ENCODE data around the gene IGFBP6.
"Not testable (repeated sequence)": the region's sequence is repeated elsewhere in the genome, so short reads cannot be mapped to it uniquely, and the experiment has no call there.

Gene IGFBP6

GRCh38 chr12:53079226-53080117 is 18.0 kb upstream of the IGFBP6 start, which contains the start of gene SPRYD3:
SPRYD3 (minus strand) TSS chr12:53079390; CDS start chr12:53079333, 57 bp downstream.
- peaks cover 2% of the 10 kb centered on the region for H3K36me3 ChIP-seq (ENCODE audit: control insufficient read depth, insufficient read depth, low read length)
- H3K9me3 ChIP-seq (ENCODE audit: control insufficient read depth, insufficient read depth, low read length): no peaks in the 10 kb centered on the region

GRCh38 chr12:53082637-53083175 is 14.8 kb upstream of the IGFBP6 start:
- Histone ChIP-seq H3K4me3 (ENCODE audit: low read depth, low read length) (no peak overlapping the region), H3K9me3 (ENCODE audit: control insufficient read depth, insufficient read depth, low read length) (no peaks in the 10 kb centered on the region), H3K27me3 (ENCODE audit: control insufficient read depth, insufficient read depth, low read length) (peaks cover 13% of the 10 kb centered on the region), H3K4me1 (ENCODE audit: control insufficient read depth, insufficient read depth, low read length) (no peaks in the 10 kb centered on the region), H3K9ac (ENCODE audit: low read depth, low read length) (no peak overlapping the region), H3K36me3 (ENCODE audit: control insufficient read depth, insufficient read depth, low read length) (no peaks in the 10 kb centered on the region)

More at GRCh38 chr12:53079226-53080117, 18.0 kb upstream of the IGFBP6 start, which contains the start of gene SPRYD3:
- H3K27me3 ChIP-seq (ENCODE audit: control insufficient read depth, insufficient read depth, low read length): peaks cover 13% of the 10 kb centered on the region
- peak within 1 kb of the TSS; percentile 61 for H3K4me3 ChIP-seq (ENCODE audit: low read depth, low read length)
- peak within 1 kb of the TSS; percentile 63 for H3K9ac ChIP-seq (ENCODE audit: low read depth, low read length)
- no peaks in the 10 kb centered on the region for H3K4me1 ChIP-seq (ENCODE audit: control insufficient read depth, insufficient read depth, low read length)

GRCh38 chr12:53086361-53086760 is 11.1 kb upstream of the IGFBP6 start:
- Histone ChIP-seq H3K9ac (ENCODE audit: low read depth, low read length) (no peak overlapping the region), H3K36me3 (ENCODE audit: control insufficient read depth, insufficient read depth, low read length) (no peaks in the 10 kb centered on the region), H3K4me1 (ENCODE audit: control insufficient read depth, insufficient read depth, low read length) (no peaks in the 10 kb centered on the region), H3K4me3 (ENCODE audit: low read depth, low read length) (no peak overlapping the region), H3K27me3 (ENCODE audit: control insufficient read depth, insufficient read depth, low read length) (peaks cover 5% of the 10 kb centered on the region), H3K9me3 (ENCODE audit: control insufficient read depth, insufficient read depth, low read length) (no peaks in the 10 kb centered on the region)

- Histone ChIP-seq H3K9ac (ENCODE audit: low read depth, low read length) (no peak overlapping the region), H3K4me1 (ENCODE audit: control insufficient read depth, insufficient read depth, low read length) (peaks cover 4% of the 10 kb centered on the region), H3K4me3 (ENCODE audit: low read depth, low read length) (no peak overlapping the region), H3K27me3 (ENCODE audit: control insufficient read depth, insufficient read depth, low read length) (peaks cover 14% of the 10 kb centered on the region), H3K9me3 (ENCODE audit: control insufficient read depth, insufficient read depth, low read length) (no peaks in the 10 kb centered on the region), H3K36me3 (ENCODE audit: control insufficient read depth, insufficient read depth, low read length) (no peaks in the 10 kb centered on the region)
Observed at GRCh38 chr12:53090105-53090504, 7.4 kb upstream of the IGFBP6 start.

- H3K4me1 ChIP-seq (ENCODE audit: control insufficient read depth, insufficient read depth, low read length): peaks cover 4% of the 10 kb centered on the region
- no peaks in the 10 kb centered on the region for H3K36me3 ChIP-seq (ENCODE audit: control insufficient read depth, insufficient read depth, low read length)
Observed at GRCh38 chr12:53090554-53090953, 6.9 kb upstream of the IGFBP6 start.

GRCh38 chr12:53091756-53092155 is 5.7 kb upstream of the IGFBP6 start:
- Histone ChIP-seq H3K4me3 (ENCODE audit: low read depth, low read length) (no peak overlapping the region), H3K9ac (ENCODE audit: low read depth, low read length) (no peak overlapping the region), H3K9me3 (ENCODE audit: control insufficient read depth, insufficient read depth, low read length) (no peaks in the 10 kb centered on the region), H3K4me1 (ENCODE audit: control insufficient read depth, insufficient read depth, low read length) (peaks cover 7% of the 10 kb centered on the region), H3K36me3 (ENCODE audit: control insufficient read depth, insufficient read depth, low read length) (no peaks in the 10 kb centered on the region), H3K27me3 (ENCODE audit: control insufficient read depth, insufficient read depth, low read length) (peaks cover 25% of the 10 kb centered on the region)

More at GRCh38 chr12:53090554-53090953, 6.9 kb upstream of the IGFBP6 start:
- H3K4me3 ChIP-seq (ENCODE audit: low read depth, low read length): no peak overlapping the region
- H3K9me3 ChIP-seq (ENCODE audit: control insufficient read depth, insufficient read depth, low read length): no peaks in the 10 kb centered on the region
- H3K27me3 ChIP-seq (ENCODE audit: control insufficient read depth, insufficient read depth, low read length): peaks cover 14% of the 10 kb centered on the region
- H3K9ac ChIP-seq (ENCODE audit: low read depth, low read length): no peak overlapping the region

GRCh38 chr12:53093777-53094393 is 3.6 kb upstream of the IGFBP6 start:
- H3K9ac ChIP-seq (ENCODE audit: low read depth, low read length): no peak overlapping the region
- H3K27me3 ChIP-seq (ENCODE audit: control insufficient read depth, insufficient read depth, low read length): peaks cover 37% of the 10 kb centered on the region
- H3K9me3 ChIP-seq (ENCODE audit: control insufficient read depth, insufficient read depth, low read length): no peaks in the 10 kb centered on the region
- H3K4me1 ChIP-seq (ENCODE audit: control insufficient read depth, insufficient read depth, low read length): peaks cover 13% of the 10 kb centered on the region
- no peak overlapping the region for H3K4me3 ChIP-seq (ENCODE audit: low read depth, low read length)
- no peaks in the 10 kb centered on the region for H3K36me3 ChIP-seq (ENCODE audit: control insufficient read depth, insufficient read depth, low read length)

- Histone ChIP-seq H3K36me3 (ENCODE audit: control insufficient read depth, insufficient read depth, low read length) (no peaks in the 10 kb centered on the region), H3K9me3 (ENCODE audit: control insufficient read depth, insufficient read depth, low read length) (no peaks in the 10 kb centered on the region), H3K27me3 (ENCODE audit: control insufficient read depth, insufficient read depth, low read length) (peaks cover 41% of the 10 kb centered on the region), H3K9ac (ENCODE audit: low read depth, low read length) (no peak overlapping the region), H3K4me3 (ENCODE audit: low read depth, low read length) (no peak overlapping the region), H3K4me1 (ENCODE audit: control insufficient read depth, insufficient read depth, low read length) (peaks cover 18% of the 10 kb centered on the region)
Observed at GRCh38 chr12:53094394-53094787, 3.1 kb upstream of the IGFBP6 start.

GRCh38 chr12:53094796-53095595 is 2.5 kb upstream of the IGFBP6 start:
- H3K4me3 ChIP-seq (ENCODE audit: low read depth, low read length); H3K36me3 ChIP-seq (ENCODE audit: control insufficient read depth, insufficient read depth, low read length); H3K9me3 ChIP-seq (ENCODE audit: control insufficient read depth, insufficient read depth, low read length); H3K9ac ChIP-seq (ENCODE audit: low read depth, low read length): not testable (repeated sequence)
- Histone ChIP-seq H3K27me3 (ENCODE audit: control insufficient read depth, insufficient read depth, low read length) (peaks cover 41% of the 10 kb centered on the region), H3K4me1 (ENCODE audit: control insufficient read depth, insufficient read depth, low read length) (peaks cover 18% of the 10 kb centered on the region)

- not testable (repeated sequence) for H3K36me3 ChIP-seq (ENCODE audit: control insufficient read depth, insufficient read depth, low read length); H3K9me3 ChIP-seq (ENCODE audit: control insufficient read depth, insufficient read depth, low read length); H3K4me3 ChIP-seq (ENCODE audit: low read depth, low read length); H3K9ac ChIP-seq (ENCODE audit: low read depth, low read length)
- Histone ChIP-seq H3K27me3 (ENCODE audit: control insufficient read depth, insufficient read depth, low read length) (peaks cover 41% of the 10 kb centered on the region), H3K4me1 (ENCODE audit: control insufficient read depth, insufficient read depth, low read length) (peaks cover 18% of the 10 kb centered on the region)
Observed at GRCh38 chr12:53095596-53095895, 1.9 kb upstream of the IGFBP6 start.

GRCh38 chr12:53096089-53096741 is 1.3 kb upstream of the IGFBP6 start:
- H3K4me1 ChIP-seq (ENCODE audit: control insufficient read depth, insufficient read depth, low read length): peaks cover 18% of the 10 kb centered on the region
- no peaks in the 10 kb centered on the region for H3K9me3 ChIP-seq (ENCODE audit: control insufficient read depth, insufficient read depth, low read length)
- no peaks in the 10 kb centered on the region for H3K36me3 ChIP-seq (ENCODE audit: control insufficient read depth, insufficient read depth, low read length)
- H3K4me3 ChIP-seq (ENCODE audit: low read depth, low read length): peak overlapping the region; percentile 82
- no peak overlapping the region for H3K9ac ChIP-seq (ENCODE audit: low read depth, low read length)
- H3K27me3 ChIP-seq (ENCODE audit: control insufficient read depth, insufficient read depth, low read length): peaks cover 41% of the 10 kb centered on the region

All from iPS-15b (cell line).